IMR-90 (cell line): Measurements from ENCODE around the gene OTOL1. TPM values are rescaled to one million over a fixed set of nuclear protein-coding genes. Genes with fewer than 3 reads are reported as not detected.

Experiments
- ATAC-seq: fragments of 200-7000 bp; cut with Tn5 transposase; 2 replicates; pipeline ENCODE4 v1.9.1; 2020; ENCODE audit warnings: low read depth, mild to moderate bottlenecking, moderate library complexity
- BruUV-seq: library from RNA; stranded (reverse); fragments of 400-500 nt; replicated peaks from 2 replicates; lab custom pipeline; 2021; lab: Mats Ljungman, UMichigan
- CTCF ChIA-PET: fragments of 300-600 bp; formaldehyde crosslinking; extraction: SDS; loops from one replicate; lab custom pipeline; 2021; ENCODE audit warnings: antibody characterized with exemption; lab: Yijun Ruan, JAX
- POLR2A ChIA-PET: fragments of 300-600 bp; sonication (Branson Sonifier 250); formaldehyde crosslinking; loops from one replicate; lab custom pipeline; 2022; ENCODE audit warnings: antibody characterized with exemption; ENCODE audit not compliant: unreplicated experiment; lab: Charles Lee
- DNase-seq: peaks from one replicate; pipeline ENCODE4 v3.0.0; 2013
- H2AFZ ChIP-seq: replicated peaks from 2 replicates; pipeline ENCODE3; 2013; ENCODE audit warnings: low read length, mild to moderate bottlenecking; ENCODE audit not compliant: poor library complexity
- H2AK5ac ChIP-seq: 2 replicates; pipeline ENCODE4 v1.6.1; 2013; ENCODE audit warnings: low read depth, low read length, inconsistent platforms
- H2AK9ac ChIP-seq: replicated peaks from 2 replicates; pipeline ENCODE3; 2013; ENCODE audit warnings: mild to moderate bottlenecking, low read depth, low read length, moderate library complexity; ENCODE audit not compliant: poor library complexity
- H2BK120ac ChIP-seq: 2 replicates; pipeline ENCODE4 v1.6.1; 2013; ENCODE audit warnings: low read depth, low read length, inconsistent platforms
- H2BK15ac ChIP-seq: 3 replicates; pipeline ENCODE4 v1.6.1; 2013; ENCODE audit warnings: low read depth, low read length, inconsistent platforms
- H2BK20ac ChIP-seq: 2 replicates; pipeline ENCODE4 v1.6.1; 2013; ENCODE audit warnings: low read depth, mild to moderate bottlenecking, inconsistent platforms, low read length, moderate library complexity
- H2BK5ac ChIP-seq: 2 replicates; pipeline ENCODE4 v1.6.1; 2013; ENCODE audit warnings: mild to moderate bottlenecking, low read depth, low read length, inconsistent platforms; ENCODE audit not compliant: poor library complexity, severe bottlenecking
- H3K14ac ChIP-seq: replicated peaks from 2 replicates; pipeline ENCODE4 v1.6.1; 2013; ENCODE audit warnings: low read depth, low read length, inconsistent platforms
- H3K18ac ChIP-seq: 2 replicates; pipeline ENCODE4 v1.6.1; 2013; ENCODE audit warnings: low read depth, low read length, control low read depth
- H3K23ac ChIP-seq: 2 replicates; pipeline ENCODE4 v1.6.1; 2013; ENCODE audit warnings: low read depth, low read length, inconsistent platforms
- H3K27ac ChIP-seq: 2 replicates; pipeline ENCODE4 v1.5.1; 2013; ENCODE audit warnings: mild to moderate bottlenecking, control low read depth, low read length; ENCODE audit not compliant: insufficient read depth
- H3K27me3 ChIP-seq: 2 replicates; pipeline ENCODE4 v1.6.1; 2013; ENCODE audit warnings: low read length; ENCODE audit not compliant: control insufficient read depth, insufficient read depth
- H3K36me3 ChIP-seq: 2 replicates; pipeline ENCODE4 v1.6.1; 2013; ENCODE audit warnings: low read length, mixed read lengths; ENCODE audit not compliant: control insufficient read depth, insufficient read depth
- H3K4ac ChIP-seq: 2 replicates; pipeline ENCODE4 v1.6.1; 2013; ENCODE audit warnings: low read depth, low read length, inconsistent platforms
- H3K4me1 ChIP-seq: 2 replicates; pipeline ENCODE4 v1.6.1; 2013; ENCODE audit warnings: low read length, mixed read lengths; ENCODE audit not compliant: control insufficient read depth, insufficient read depth
- H3K4me2 ChIP-seq: 2 replicates; pipeline ENCODE4 v1.6.1; 2013; ENCODE audit warnings: low read depth, mild to moderate bottlenecking, control low read depth, low read length, moderate library complexity
- H3K4me3 ChIP-seq: 2 replicates; pipeline ENCODE4 v1.5.1; 2013; ENCODE audit warnings: low read depth, mild to moderate bottlenecking, control low read depth, low read length, moderate library complexity; ENCODE audit not compliant: insufficient read depth
- H3K56ac ChIP-seq: 2 replicates; pipeline ENCODE4 v1.6.1; 2013; ENCODE audit warnings: low read length, inconsistent platforms; ENCODE audit not compliant: insufficient read depth; ENCODE audit errors: extremely low read depth
- H3K79me1 ChIP-seq, 2 experiments: 2 replicates each; pipeline ENCODE4 v1.6.1; 2013; ENCODE audit warnings: low read length in 2 of 2, inconsistent platforms in 1 of 2, low read depth in 1 of 2
- H3K9ac ChIP-seq: 2 replicates; pipeline ENCODE4 v1.6.1; 2013; ENCODE audit warnings: low read depth, low read length, control low read depth
- H3K9me1 ChIP-seq: 2 replicates; pipeline ENCODE4 v1.6.1; 2013; ENCODE audit warnings: low read length, inconsistent platforms; ENCODE audit not compliant: insufficient read depth
- H3K9me3 ChIP-seq: 2 replicates; pipeline ENCODE4 v1.6.1; 2013; ENCODE audit warnings: low read length; ENCODE audit not compliant: control insufficient read depth, insufficient read depth
- H4K20me1 ChIP-seq: 2 replicates; pipeline ENCODE4 v1.6.1; 2013; ENCODE audit warnings: low read length, inconsistent platforms; ENCODE audit not compliant: insufficient read depth
- H4K5ac ChIP-seq: 2 replicates; pipeline ENCODE4 v1.6.1; 2013; ENCODE audit warnings: mild to moderate bottlenecking, low read depth, low read length, control low read depth
- H4K8ac ChIP-seq, 2 experiments: 2 replicates each; pipeline ENCODE4 v1.6.1; 2013; ENCODE audit warnings: low read depth in 2 of 2, low read length in 2 of 2, control low read depth in 1 of 2, inconsistent platforms in 1 of 2
- H4K91ac ChIP-seq: 2 replicates; pipeline ENCODE4 v1.6.1; 2013; ENCODE audit warnings: low read depth, low read length, inconsistent platforms; ENCODE audit not compliant: insufficient read depth
- CEBPB ChIP-seq: IDR thresholded peaks from 2 replicates; pipeline ENCODE4 v1.6.1; 2012; ENCODE audit warnings: low read depth, low read length, improper control_type of control experiment
- CTCF ChIP-seq: conservative IDR thresholded peaks from 2 replicates; pipeline ENCODE4 v1.5.1; 2012; ENCODE audit warnings: mild to moderate bottlenecking, low read depth, low read length, improper control_type of control experiment
- POLR2A ChIP-seq: IDR thresholded peaks from 2 replicates; pipeline ENCODE4 v1.6.1; 2012; ENCODE audit warnings: mild to moderate bottlenecking, low read depth, low read length
- WGBS, 2 experiments: methylation state at CpG; one replicate each; pipeline versions ENCODE4 v1.1.5 to v1.1.7; 2013; ENCODE audit warnings: missing lambda C conversion rate in 2 of 2; ENCODE audit not compliant: insufficient read length in 1 of 2; ENCODE audit errors: extremely low coverage in 2 of 2; 5-methylcytosine and 5-hydroxymethylcytosine counted together
- dilution Hi-C: fragments of 300-500 bp; cut with HindIII; formaldehyde crosslinking; loops from one replicate; pipeline ENCODE4 v1.14.3; 2018; ENCODE audit warnings: low sequenced_read_pairs; ENCODE audit not compliant: unreplicated experiment
- in situ Hi-C: fragments of 300-500 bp; cut with MboI; formaldehyde crosslinking; loops from 3 replicates; pipeline ENCODE4 v1.14.3; 2019; ENCODE audit warnings: low sequenced_read_pairs, inconsistent platforms, mixed read lengths
- intact Hi-C: fragments of 100-400 bp; cut with micrococcal nuclease; formaldehyde crosslinking; loops from 2 replicates; pipeline ENCODE4 v1.10.0; 2022
- polyA plus RNA-seq, 3 experiments: library from polyadenylated mRNA; depleted of rRNA; stranded (reverse); fragments of >200 nt; gene quantifications; 2 replicates each; pipeline ENCODE4 v1.2.3, GENCODE V29; 2012; ENCODE audit warnings: low replicate concordance in 1 of 3
- total RNA-seq: library from RNA; depleted of rRNA; stranded (reverse); fragments of >200 nt; gene quantifications from 2 replicates; pipeline ENCODE4 v1.2.3, GENCODE V29; 2012

The OTOL1 gene
- total and polyA plus RNA-seq, 2 of the 4 experiments (the other 2 are of a cell fraction): not detected

- no peaks in the 10 kb centered on the region for H3K79me1 ChIP-seq
- no peak overlapping the region for H2AK5ac ChIP-seq
- WGBS, 2 experiments: no CpG with 5 or more reads among the region's 2 CpGs
- H4K5ac ChIP-seq: no peak overlapping the region
- H3K9me3 ChIP-seq: no peaks in the 10 kb centered on the region
- no peak overlapping the region for H3K56ac ChIP-seq
- POLR2A ChIA-PET: no interaction called here
- no peak overlapping the region for H3K18ac ChIP-seq
- H4K20me1 ChIP-seq: no peaks in the 10 kb centered on the region
- no peak overlapping the region for H2AFZ ChIP-seq
- H3K27me3 ChIP-seq: no peaks in the 10 kb centered on the region
- H2BK15ac ChIP-seq: no peak overlapping the region
- peak; percentile 33 for TF ChIP-seq CTCF
- TF ChIP-seq CEBPB: no peak
- no peak for TF ChIP-seq POLR2A
- no peak overlapping the region for H3K4me3 ChIP-seq
- intact Hi-C loops (no loop called here), in situ Hi-C loops (no loop called here), dilution Hi-C loops (no loop called here)
- no peak overlapping the region for H4K91ac ChIP-seq
- H2AK9ac ChIP-seq: no peak overlapping the region
- no peak overlapping the region for H2BK5ac ChIP-seq
- H2BK120ac ChIP-seq: no peak overlapping the region
- no peak overlapping the region for H3K27ac ChIP-seq
- ATAC-seq (no peak), DNase-seq (no peak)
- H2BK20ac ChIP-seq: no peak overlapping the region
- no peaks in the 10 kb centered on the region for H3K36me3 ChIP-seq
- no peak overlapping the region for H4K8ac ChIP-seq
- no peak overlapping the region for H3K14ac ChIP-seq
- no peak overlapping the region for H3K9ac ChIP-seq
- H3K4me1 ChIP-seq: no peaks in the 10 kb centered on the region
- no peaks in the 10 kb centered on the region for H3K9me1 ChIP-seq
- no TSS peak for BruUV-seq
- CTCF ChIA-PET: interaction anchor here (1.0 kb wide), 1 partner anchor 9 kb away, joined by 3 read pairs; no protein-coding TSS in a partner anchor
- no peak overlapping the region for H3K4ac ChIP-seq
- no peak overlapping the region for H3K4me2 ChIP-seq
- H3K23ac ChIP-seq: no peak overlapping the region
Measured at GRCh38 chr3:161508852-161509477, 12.4 kb downstream of the OTOL1 start.
